LHCN-M2 (cell line): ENCODE data around the gene UCP2. TPM values are rescaled to one million over a fixed set of nuclear protein-coding genes. Genes with fewer than 3 reads are reported as not detected.
"Not testable (repeated sequence)": the region's sequence is repeated elsewhere in the genome, so short reads cannot be mapped to it uniquely, and the experiment has no call there.

Source experiments
- DNase-seq: peaks from one replicate; pipeline ENCODE4 v3.0.0-alpha.2; 2012; ENCODE audit warnings: low read depth
- total RNA-seq: library from RNA; depleted of rRNA; stranded (reverse); fragments of >200 nt; gene quantifications from 2 replicates; pipeline ENCODE4 v1.2.3, GENCODE V29; 2014; rRNA removed

UCP2 gene
- total RNA-seq, 1 experiment from 2014 or later: 8.0 TPM

GRCh38 chr11:73946798-73947458 is 35.7 kb downstream of the UCP2 start:
- DNase-seq: no peak

DNA sequence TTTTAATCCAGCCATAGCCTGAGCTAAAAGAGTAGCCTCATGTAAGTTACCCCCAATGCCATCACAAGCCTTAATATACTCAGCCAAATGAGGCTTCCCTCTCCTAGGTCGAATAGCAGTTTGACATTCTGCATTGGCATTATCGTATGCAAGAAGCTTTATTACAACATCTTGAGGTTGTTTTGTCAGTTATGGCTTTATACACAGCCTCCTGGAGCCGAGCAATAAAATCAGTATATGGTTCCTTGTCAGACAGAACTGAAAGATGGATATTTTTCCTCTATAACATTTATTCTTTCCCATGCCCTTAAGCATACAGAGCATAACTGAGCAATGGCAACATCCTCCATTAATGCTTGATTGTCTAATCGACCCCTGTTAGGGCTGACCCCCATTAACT is 37.2 kb downstream of the UCP2 start:
- no peak for DNase-seq

DNA sequence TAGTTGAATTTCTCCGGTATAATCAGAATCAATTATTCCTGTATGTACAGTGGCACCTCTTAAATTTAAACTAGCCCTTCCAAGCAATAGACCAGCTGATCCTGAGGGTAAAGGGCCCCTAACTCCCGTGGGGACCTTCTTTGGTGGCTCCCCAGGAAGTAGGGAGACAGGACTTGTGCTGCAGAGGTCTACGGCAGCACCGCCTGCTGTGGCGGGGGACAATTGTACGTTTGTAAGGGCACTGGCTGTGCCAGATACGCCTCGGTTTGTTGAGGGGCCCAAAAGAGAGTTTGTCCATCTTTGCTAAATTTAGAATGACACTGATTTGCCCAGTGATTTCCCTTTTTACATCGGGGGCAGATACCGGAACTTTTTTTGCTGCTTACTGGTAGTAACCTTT is 37.7 kb downstream of the UCP2 start:
- no peak for DNase-seq

- no peak for DNase-seq
Measured at GRCh38 chr11:73944085-73944484, 38.6 kb downstream of the UCP2 start.

GRCh38 chr11:73942010-73942409 is 40.6 kb downstream of the UCP2 start:
- no peak for DNase-seq

- no peak for DNase-seq
Measured at GRCh38 chr11:73940801-73941570, 41.7 kb downstream of the UCP2 start.

DNA sequence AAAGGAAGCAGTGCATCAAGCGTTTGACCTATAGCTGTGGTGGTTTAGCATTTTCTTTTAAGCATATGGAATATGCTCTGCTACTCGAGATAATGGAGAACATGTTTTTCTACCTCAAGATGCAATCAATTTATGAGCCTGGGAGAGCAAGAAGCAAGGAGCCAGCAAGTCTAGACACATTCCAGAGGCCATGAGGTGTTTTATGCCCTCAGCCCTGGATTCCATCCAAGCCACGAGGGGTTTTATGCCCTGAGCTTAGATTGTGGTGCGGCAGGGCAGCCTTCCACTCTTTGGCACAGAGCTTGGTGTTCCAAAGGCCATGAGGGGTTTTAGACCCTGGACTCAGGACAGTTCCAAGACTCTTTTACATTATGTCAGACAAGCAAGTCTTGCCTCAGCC is 43.5 kb downstream of the UCP2 start:
- DNase-seq: peak; percentile 26

DNA sequence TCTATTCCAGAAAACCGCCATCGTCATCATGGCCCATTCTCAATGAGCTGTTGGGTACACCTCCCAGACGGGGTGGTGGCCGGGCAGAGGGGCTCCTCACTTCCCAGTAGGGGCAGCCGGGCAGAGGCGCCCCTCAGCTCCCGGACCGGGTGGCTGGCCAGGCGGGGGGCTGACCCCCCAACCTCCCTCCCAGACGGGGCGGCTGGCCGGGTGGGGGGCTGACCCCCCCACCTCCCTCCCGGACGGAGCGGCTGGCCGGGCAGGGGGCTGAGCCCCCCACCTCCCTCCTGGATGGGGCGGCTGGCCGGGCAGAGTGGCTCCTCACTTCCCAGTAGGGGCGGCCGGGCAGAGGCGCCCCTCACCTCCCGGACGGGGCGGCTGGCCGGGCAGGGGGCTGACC is 46.6 kb downstream of the UCP2 start:
- not testable (repeated sequence) for DNase-seq

DNA sequence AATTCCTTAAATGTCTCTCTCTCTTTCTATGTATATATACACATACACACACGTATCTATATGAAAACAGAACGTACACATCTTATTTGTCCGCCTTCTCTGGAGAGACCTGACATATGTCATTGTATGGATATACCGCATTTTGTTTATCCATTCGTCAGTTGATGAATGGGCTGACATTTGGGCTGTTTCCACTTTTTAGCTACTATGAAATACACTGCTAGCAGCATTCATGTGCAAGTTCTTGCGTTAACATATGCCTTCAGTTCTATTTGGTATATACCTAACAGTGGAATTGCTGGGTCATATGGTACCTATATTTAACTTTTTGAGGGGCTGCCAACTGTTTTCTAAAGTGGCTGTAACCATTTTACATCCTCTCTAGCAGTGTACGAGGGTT is 49.9 kb downstream of the UCP2 start:
- no peak for DNase-seq

- DNase-seq: no peak
Measured at GRCh38 chr11:73931951-73932350, 50.7 kb downstream of the UCP2 start.

DNA sequence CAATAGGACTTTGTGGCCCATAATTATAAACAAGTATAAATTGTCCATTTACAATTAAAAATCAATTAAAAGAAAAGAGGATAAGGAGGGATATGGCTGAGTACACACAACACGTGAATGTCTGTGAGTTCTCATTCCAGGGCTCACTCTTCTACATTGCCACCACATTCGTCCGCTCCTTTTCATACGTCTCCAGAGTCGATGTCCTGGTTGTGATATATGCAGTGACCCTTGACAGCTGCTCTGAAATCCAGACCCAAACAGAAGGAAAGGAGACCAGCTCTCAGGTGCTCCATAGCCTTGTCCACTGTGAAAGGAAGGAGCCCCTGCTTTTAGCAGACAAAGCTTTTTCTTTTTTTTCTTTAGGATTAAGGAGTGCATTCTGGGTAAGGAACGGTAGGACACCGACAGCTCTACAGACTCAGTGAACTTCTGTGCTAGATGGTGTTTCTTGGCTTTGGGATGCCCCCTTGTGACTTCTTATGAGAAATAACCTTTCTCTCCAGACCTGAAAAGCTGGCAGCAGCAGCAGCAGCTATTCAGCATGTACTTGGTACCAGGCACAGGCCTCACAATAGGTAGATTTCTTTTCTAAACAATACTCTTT is 51.5 kb downstream of the UCP2 start:
- DNase-seq: peak; percentile 76

- DNase-seq: no peak
Measured at GRCh38 chr11:73929388-73929787, 53.3 kb downstream of the UCP2 start.

Other genes starting within 250 kb of the UCP2 start
- gene RAB6A, start 221.8 kb downstream of the UCP2 start, total RNA-seq: 120 and 130 TPM in 2 replicates
- 14.8 and 27.3 TPM in 2 replicates for gene MRPL48, start 195.0 kb downstream of the UCP2 start, total RNA-seq
- 119 and 131 TPM in 2 replicates for gene COA4, start 106.0 kb downstream of the UCP2 start, total RNA-seq
- 10.0 and 11.7 TPM in 2 replicates for gene PAAF1, start 105.8 kb downstream of the UCP2 start, total RNA-seq
- gene DNAJB13, start 31.8 kb downstream of the UCP2 start, total RNA-seq: 0.06 TPM in 1 of 2 replicates, not detected in the other
- gene UCP3, start 26.2 kb upstream of the UCP2 start, total RNA-seq: 0.71 and 1.1 TPM in 2 replicates
- 20.2 and 22.8 TPM in 2 replicates for gene C2CD3, start 188.2 kb upstream of the UCP2 start, total RNA-seq
- gene PPME1, start 188.4 kb upstream of the UCP2 start, total RNA-seq: 60.3 and 73.5 TPM in 2 replicates